ENCODE data around the gene RIPK4.

GRCh38 chr21:41744028-41744930, 22.6 kb downstream of the RIPK4 start:
- TF ChIP-seq, protein P1, sequence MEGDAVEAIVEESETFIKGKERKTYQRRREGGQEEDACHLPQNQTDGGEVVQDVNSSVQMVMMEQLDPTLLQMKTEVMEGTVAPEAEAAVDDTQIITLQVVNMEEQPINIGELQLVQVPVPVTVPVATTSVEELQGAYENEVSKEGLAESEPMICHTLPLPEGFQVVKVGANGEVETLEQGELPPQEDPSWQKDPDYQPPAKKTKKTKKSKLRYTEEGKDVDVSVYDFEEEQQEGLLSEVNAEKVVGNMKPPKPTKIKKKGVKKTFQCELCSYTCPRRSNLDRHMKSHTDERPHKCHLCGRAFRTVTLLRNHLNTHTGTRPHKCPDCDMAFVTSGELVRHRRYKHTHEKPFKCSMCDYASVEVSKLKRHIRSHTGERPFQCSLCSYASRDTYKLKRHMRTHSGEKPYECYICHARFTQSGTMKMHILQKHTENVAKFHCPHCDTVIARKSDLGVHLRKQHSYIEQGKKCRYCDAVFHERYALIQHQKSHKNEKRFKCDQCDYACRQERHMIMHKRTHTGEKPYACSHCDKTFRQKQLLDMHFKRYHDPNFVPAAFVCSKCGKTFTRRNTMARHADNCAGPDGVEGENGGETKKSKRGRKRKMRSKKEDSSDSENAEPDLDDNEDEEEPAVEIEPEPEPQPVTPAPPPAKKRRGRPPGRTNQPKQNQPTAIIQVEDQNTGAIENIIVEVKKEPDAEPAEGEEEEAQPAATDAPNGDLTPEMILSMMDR (IDR thresholded peaks at IDR 0.05): no peak
- TF ChIP-seq POLR2AphosphoS5 (IDR thresholded peaks at IDR 0.05): no peak

Data from suprapubic skin (tissue), 3 donors.